OCI-LY1 (cell line): ENCODE results near the gene ITPA.

Source experiments
- H2AFZ ChIP-seq: fragments of 200-600 bp; sonication (generic), shearing (Covaris generic); 2 replicates; pipeline ENCODE4 v1.6.0; 2014; ENCODE audit warnings: antibody characterized with exemption, mild to moderate bottlenecking, low read length
- H3F3A ChIP-seq: fragments of 200-600 bp; sonication (generic), shearing (Covaris generic); 2 replicates; pipeline ENCODE4 v1.6.0; 2014; ENCODE audit warnings: mild to moderate bottlenecking, antibody characterized with exemption, low read length, moderate library complexity; ENCODE audit not compliant: insufficient read depth
- H3K27ac ChIP-seq: fragments of 200-600 bp; sonication (generic); 2 replicates; pipeline ENCODE4 v1.5.1; 2014; ENCODE audit warnings: low read length, mixed run types, mild to moderate bottlenecking, low read depth; ENCODE audit not compliant: poor library complexity, severe bottlenecking
- H3K27me3 ChIP-seq: fragments of 200-600 bp; sonication (generic); 2 replicates; pipeline ENCODE4 v1.6.0; 2014; ENCODE audit warnings: antibody characterized with exemption, mild to moderate bottlenecking, low read length, moderate library complexity; ENCODE audit not compliant: insufficient read depth
- H3K36me3 ChIP-seq: fragments of 200-600 bp; sonication (generic); 2 replicates; pipeline ENCODE4 v1.6.1; 2014; ENCODE audit warnings: mild to moderate bottlenecking, antibody characterized with exemption, low read length, moderate library complexity, mixed read lengths; ENCODE audit not compliant: insufficient read depth
- H3K4me1 ChIP-seq: fragments of 200-600 bp; sonication (generic); 2 replicates; pipeline ENCODE4 v1.5.1; 2014; ENCODE audit warnings: mild to moderate bottlenecking, low read length, moderate library complexity; ENCODE audit not compliant: insufficient read depth, severe bottlenecking
- H3K4me2 ChIP-seq: fragments of 200-600 bp; sonication (generic), shearing (Covaris generic); 2 replicates; pipeline ENCODE4 v1.6.1; 2014; ENCODE audit warnings: low read length
- H3K4me3 ChIP-seq: fragments of 200-600 bp; sonication (generic); 2 replicates; pipeline ENCODE4 v1.5.1; 2014; ENCODE audit warnings: low read length, low read depth, mild to moderate bottlenecking, mixed read lengths; ENCODE audit not compliant: poor library complexity, severe bottlenecking
- H3K79me2 ChIP-seq: fragments of 200-600 bp; shearing (Covaris generic); 2 replicates; pipeline ENCODE4 v1.6.1; 2016; ENCODE audit warnings: mixed run types, low read length, mixed read lengths; ENCODE audit not compliant: insufficient read depth
- H3K9ac ChIP-seq: fragments of 200-600 bp; sonication (generic), shearing (Covaris generic); 2 replicates; pipeline ENCODE4 v1.6.1; 2014; ENCODE audit warnings: mild to moderate bottlenecking, low read length, mixed read lengths
- H3K9me2 ChIP-seq: fragments of 200-600 bp; sonication (generic), shearing (Covaris generic); 2 replicates; pipeline ENCODE4 v1.6.1; 2014; ENCODE audit warnings: low read depth, mild to moderate bottlenecking, low read length, mixed read lengths
- H3K9me3 ChIP-seq: fragments of 200-600 bp; shearing (Covaris generic); 2 replicates; pipeline ENCODE4 v1.6.1; 2014; ENCODE audit warnings: low read length, mixed read lengths
- H4K20me1 ChIP-seq: fragments of 200-600 bp; sonication (generic), shearing (Covaris generic); 2 replicates; pipeline ENCODE4 v1.6.0; 2016; ENCODE audit warnings: mild to moderate bottlenecking, low read length; ENCODE audit not compliant: insufficient read depth
- EZH2 ChIP-seq: fragments of 200-600 bp; sonication (generic), shearing (Covaris generic); IDR thresholded peaks from 2 replicates; pipeline ENCODE4 v1.8.0; 2017; ENCODE audit warnings: borderline replicate concordance, mixed run types, mild to moderate bottlenecking, antibody characterized with exemption, low read length, moderate library complexity, mixed read lengths
- TF ChIP-seq, protein P1 (sequence below): fragments of 200-600 bp; sonication (generic), shearing (Covaris generic); IDR thresholded peaks from 2 replicates; pipeline ENCODE4 v1.5.1; 2017; ENCODE audit warnings: mild to moderate bottlenecking, antibody characterized with exemption, low read length, moderate library complexity, mixed read lengths

ITPA gene

DNA sequence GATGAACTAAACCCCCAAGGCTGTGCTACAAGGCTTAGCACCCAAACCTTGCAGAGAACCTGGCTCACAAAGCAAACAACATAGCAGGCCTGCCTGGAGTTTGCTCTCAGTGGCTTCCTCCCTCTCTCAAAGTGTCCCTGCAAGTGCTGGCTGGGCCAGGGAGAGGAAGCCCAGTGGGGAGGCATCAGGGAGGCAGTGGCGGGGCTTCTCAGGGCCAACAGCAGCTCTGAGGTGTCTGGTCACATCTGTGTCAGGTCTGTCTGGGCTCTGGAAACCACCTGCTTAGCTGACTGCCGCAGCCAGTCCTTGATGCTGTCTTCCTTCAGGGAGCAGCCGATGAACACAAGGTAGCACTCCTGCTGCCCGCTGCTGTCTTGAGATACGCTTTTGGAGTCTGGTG, 46.4 kb downstream of the ITPA start:
- Histone ChIP-seq H3K27me3 (0 out of 2 replicates have a peak, but pooled peaks cover 7% of the 10 kb centered on the region), H3K4me2 (no peak overlapping the region), H3F3A (no peaks in the 10 kb centered on the region), H3K9ac (no peak overlapping the region), H3K36me3 (no peaks in the 10 kb centered on the region), H4K20me1 (no peaks in the 10 kb centered on the region), H3K9me2 (no peaks in the 10 kb centered on the region), H3K4me3 (no peak overlapping the region), H2AFZ (no peak overlapping the region), H3K4me1 (no peaks in the 10 kb centered on the region), H3K9me3 (no peaks in the 10 kb centered on the region), H3K79me2 (no peaks in the 10 kb centered on the region), H3K27ac (no peak overlapping the region)
- TF ChIP-seq EZH2: no peak
- TF ChIP-seq, protein P1, sequence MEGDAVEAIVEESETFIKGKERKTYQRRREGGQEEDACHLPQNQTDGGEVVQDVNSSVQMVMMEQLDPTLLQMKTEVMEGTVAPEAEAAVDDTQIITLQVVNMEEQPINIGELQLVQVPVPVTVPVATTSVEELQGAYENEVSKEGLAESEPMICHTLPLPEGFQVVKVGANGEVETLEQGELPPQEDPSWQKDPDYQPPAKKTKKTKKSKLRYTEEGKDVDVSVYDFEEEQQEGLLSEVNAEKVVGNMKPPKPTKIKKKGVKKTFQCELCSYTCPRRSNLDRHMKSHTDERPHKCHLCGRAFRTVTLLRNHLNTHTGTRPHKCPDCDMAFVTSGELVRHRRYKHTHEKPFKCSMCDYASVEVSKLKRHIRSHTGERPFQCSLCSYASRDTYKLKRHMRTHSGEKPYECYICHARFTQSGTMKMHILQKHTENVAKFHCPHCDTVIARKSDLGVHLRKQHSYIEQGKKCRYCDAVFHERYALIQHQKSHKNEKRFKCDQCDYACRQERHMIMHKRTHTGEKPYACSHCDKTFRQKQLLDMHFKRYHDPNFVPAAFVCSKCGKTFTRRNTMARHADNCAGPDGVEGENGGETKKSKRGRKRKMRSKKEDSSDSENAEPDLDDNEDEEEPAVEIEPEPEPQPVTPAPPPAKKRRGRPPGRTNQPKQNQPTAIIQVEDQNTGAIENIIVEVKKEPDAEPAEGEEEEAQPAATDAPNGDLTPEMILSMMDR: no peak

DNA sequence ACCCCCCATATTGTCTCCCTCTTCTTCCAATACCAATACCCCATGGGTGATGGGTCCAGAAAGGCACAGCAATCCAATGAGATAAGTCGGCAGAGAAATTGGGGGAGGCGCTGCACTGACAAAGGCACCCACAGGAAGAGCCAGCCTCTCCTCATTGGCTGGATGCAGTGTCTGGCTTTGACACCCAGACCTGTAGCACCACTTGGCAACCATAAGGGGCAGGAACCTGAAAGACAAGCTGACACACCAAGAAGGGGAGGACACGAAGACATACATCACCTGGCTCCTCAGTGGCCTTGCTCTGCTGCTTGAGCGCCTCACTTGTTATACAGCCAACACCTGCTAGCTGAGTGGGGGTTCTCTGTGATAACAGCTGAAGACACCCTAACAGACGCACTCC, 49.1 kb downstream of the ITPA start:
- no peak overlapping the region for H3K4me2 ChIP-seq
- H3K4me1 ChIP-seq: no peaks in the 10 kb centered on the region
- H3K27me3 ChIP-seq: 0 out of 2 replicates have a peak, but pooled peaks cover 10% of the 10 kb centered on the region
- no peak overlapping the region for H2AFZ ChIP-seq
- H3K4me3 ChIP-seq: no peak overlapping the region
- no peaks in the 10 kb centered on the region for H3K9me3 ChIP-seq
- no peaks in the 10 kb centered on the region for H3K9me2 ChIP-seq
- no peak overlapping the region for H3K27ac ChIP-seq
- H4K20me1 ChIP-seq: no peaks in the 10 kb centered on the region
- TF ChIP-seq EZH2: no peak
- TF ChIP-seq, protein P1: no peak
- no peaks in the 10 kb centered on the region for H3K36me3 ChIP-seq
- no peak overlapping the region for H3K9ac ChIP-seq
- H3F3A ChIP-seq: no peaks in the 10 kb centered on the region
- H3K79me2 ChIP-seq: no peaks in the 10 kb centered on the region

DNA sequence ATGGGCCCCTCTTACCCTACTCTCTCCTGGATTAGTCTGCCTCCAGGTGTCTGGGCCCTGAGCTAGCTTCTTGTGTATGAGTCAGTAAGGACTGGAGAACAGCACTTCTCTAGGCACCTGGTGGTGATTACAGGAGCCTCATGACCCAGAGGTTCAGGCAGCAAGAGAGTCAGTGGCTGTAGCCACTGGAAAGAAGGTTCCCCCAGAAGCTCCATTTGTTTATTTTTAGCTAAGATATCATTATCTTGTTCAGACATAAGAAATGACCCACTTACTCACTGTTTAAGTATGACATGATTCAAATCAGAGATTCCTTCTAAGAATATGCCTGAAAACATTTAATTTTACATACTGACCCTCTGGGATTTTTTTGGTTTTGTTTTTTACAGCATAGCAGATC, 53.3 kb downstream of the ITPA start:
- Histone ChIP-seq H3F3A (no peaks in the 10 kb centered on the region), H3K4me2 (no peak overlapping the region), H3K27ac (no peak overlapping the region), H3K9me2 (no peaks in the 10 kb centered on the region), H3K9ac (no peak overlapping the region), H3K79me2 (no peaks in the 10 kb centered on the region), H3K4me3 (no peak overlapping the region), H3K4me1 (no peaks in the 10 kb centered on the region), H3K9me3 (no peaks in the 10 kb centered on the region), H3K27me3 (peaks cover 3% of the 10 kb centered on the region; the same call in 1 of the 2 replicates), H2AFZ (no peak overlapping the region), H3K36me3 (no peaks in the 10 kb centered on the region), H4K20me1 (no peaks in the 10 kb centered on the region)
- TF ChIP-seq EZH2: no peak
- TF ChIP-seq, protein P1: no peak
